SHP77 (cell line): ENCODE results near the gene CLDN7.

Experiments
- DNase-seq, 2 experiments: peaks; one replicate each; lab custom pipeline; 2025; lab: John Stamatoyannopoulos, UW

CLDN7 gene

GRCh38 chr17:7289256-7290032 is 27.2 kb upstream of the CLDN7 start:
- DNase-seq, result no peak

GRCh38 chr17:7285679-7286078 is 23.4 kb upstream of the CLDN7 start:
- no peak for DNase-seq

- no peak for DNase-seq
These were observed 22.6 kb upstream of the CLDN7 start for GRCh38 chr17:7284911-7285310.

GRCh38 chr17:7283471-7284216 is 21.4 kb upstream of the CLDN7 start:
- no peak for DNase-seq

- DNase-seq, result no peak
These were observed 20.6 kb upstream of the CLDN7 start for GRCh38 chr17:7282752-7283321.

- no peak for DNase-seq
These were observed 19.9 kb upstream of the CLDN7 start for GRCh38 chr17:7281953-7282751.

- DNase-seq, result peak; percentile 98
These were observed 19.0 kb upstream of the CLDN7 start, which contains the start of gene SLC2A4 for GRCh38 chr17:7281074-7281952. Gene SLC2A4, plus strand, starts transcription at chr17:7281718. Its CDS starts 217 bp downstream, at chr17:7281935.

- DNase-seq, result peak; percentile 86 to 90
These were observed 18.3 kb upstream of the CLDN7 start for GRCh38 chr17:7280519-7281073.

GRCh38 chr17:7279448-7279847 is 17.2 kb upstream of the CLDN7 start:
- no peak for DNase-seq

GRCh38 chr17:7266784-7267183 is 4.5 kb upstream of the CLDN7 start:
- no peak for DNase-seq

GRCh38 chr17:7263801-7264078 is 1.5 kb upstream of the CLDN7 start:
- no peak for DNase-seq

GRCh38 chr17:7262935-7263800 is 890 bp upstream of the CLDN7 start:
- DNase-seq, result no peak

- no peak for DNase-seq
These were observed 693 bp downstream of the CLDN7 start for GRCh38 chr17:7261379-7262191.

GRCh38 chr17:7260651-7261378 is 1.5 kb downstream of the CLDN7 start:
- DNase-seq, result peak; percentile 10 to 21

- DNase-seq, result no peak
These were observed 2.1 kb downstream of the CLDN7 start for GRCh38 chr17:7260151-7260550.

- no peak for DNase-seq
These were observed 2.8 kb downstream of the CLDN7 start for GRCh38 chr17:7259555-7259889.

- DNase-seq, result no peak
These were observed 3.3 kb downstream of the CLDN7 start for GRCh38 chr17:7258731-7259554.
